HepG2 (cell line): ENCODE results near the gene GPR62. TPM values are rescaled to one million over a fixed set of nuclear protein-coding genes. Genes with fewer than 3 reads are reported as not detected.

ENCODE experiments used
- AKAP8 ChIP-seq: sonication (generic); formaldehyde crosslinking; IDR thresholded peaks from 2 replicates; pipeline ENCODE4 v1.5.1; 2020; ENCODE audit warnings: mild to moderate bottlenecking, missing genetic modification reagents
- CEBPB ChIP-seq: IDR thresholded peaks from 2 replicates; pipeline ENCODE4 v1.6.1; 2011; ENCODE audit warnings: low read depth, low read length, improper control_type of control experiment, borderline replicate concordance
- HIVEP1 ChIP-seq: sonication (generic); formaldehyde crosslinking; IDR thresholded peaks from 2 replicates; pipeline ENCODE4 v1.4.0; 2020; ENCODE audit warnings: mild to moderate bottlenecking, missing genetic modification reagents
- RELA ChIP-seq: sonication (generic); formaldehyde crosslinking; IDR thresholded peaks from 2 replicates; pipeline ENCODE4 v1.4.0; 2020; ENCODE audit warnings: missing genetic modification reagents
- U2AF1 ChIP-seq: fragments of 200-400 bp; formaldehyde crosslinking; optimal IDR thresholded peaks from 2 replicates; pipeline ENCODE3; 2017; ENCODE audit warnings: mild to moderate bottlenecking, low read depth, low read length
- ZFP41 ChIP-seq: sonication (generic); formaldehyde crosslinking; IDR thresholded peaks from 2 replicates; pipeline ENCODE4 v1.4.0; 2020; ENCODE audit warnings: mild to moderate bottlenecking, missing genetic modification reagents, borderline replicate concordance
- ZFP62 ChIP-seq: sonication (generic); formaldehyde crosslinking; IDR thresholded peaks from 2 replicates; pipeline ENCODE4 v1.4.0; 2020; ENCODE audit warnings: missing genetic modification reagents
- polyA plus RNA-seq, 8 experiments: library from polyadenylated mRNA; depleted of rRNA in 3 of 8; stranded (reverse) in 7 of 8; unstranded in 1 of 8; fragments of >200 nt; fragmentation: Illumina TruSeq in 4 of 8; extraction: Trizol in 4 of 8; gene quantifications; 2 replicates each; pipeline versions ENCODE4 v1.2.1 to v1.2.3, GENCODE V29; 2011 to 2016; ENCODE audit warnings: low read depth in 4 of 8, missing spikeins in 1 of 8, mixed read lengths in 1 of 8; ENCODE audit not compliant: insufficient read depth in 1 of 8
- total RNA-seq, 5 experiments: library from RNA; depleted of rRNA; stranded (reverse); fragments of >200 nt; fragmentation: Illumina TruSeq; extraction: Trizol; gene quantifications; 2 replicates each; pipeline ENCODE4 v1.2.3, GENCODE V29; 2016; ENCODE audit warnings: low read depth in 1 of 5
- TF ChIP-seq, protein P1 (sequence below): sonication (generic); formaldehyde crosslinking; IDR thresholded peaks from 2 replicates; pipeline ENCODE4 v1.4.0; 2020; ENCODE audit warnings: mild to moderate bottlenecking, missing genetic modification reagents
- TF ChIP-seq, protein P2 (sequence below): sonication (generic); formaldehyde crosslinking; conservative IDR thresholded peaks from 2 replicates; pipeline ENCODE4 v1.4.0; 2020; ENCODE audit warnings: missing genetic modification reagents
- TF ChIP-seq, protein P3 (sequence below): sonication (generic); formaldehyde crosslinking; IDR thresholded peaks from 2 replicates; pipeline ENCODE4 v1.4.0; 2020; ENCODE audit warnings: missing genetic modification reagents, borderline replicate concordance
- TF ChIP-seq, protein P4 (sequence below): sonication (generic); formaldehyde crosslinking; IDR thresholded peaks from 2 replicates; pipeline ENCODE4 v1.5.0; 2020; ENCODE audit warnings: missing genetic modification reagents
- TF ChIP-seq, protein P5 (sequence below): sonication (generic); formaldehyde crosslinking; IDR thresholded peaks from 2 replicates; pipeline ENCODE4 v1.4.0; 2020; ENCODE audit warnings: missing genetic modification reagents
- TF ChIP-seq, protein P6 (sequence below): sonication (generic); formaldehyde crosslinking; IDR thresholded peaks from 2 replicates; pipeline ENCODE4 v1.8.0; 2022; ENCODE audit warnings: mild to moderate bottlenecking, missing genetic modification reagents; ENCODE audit not compliant: insufficient replicate concordance

The GPR62 gene
- total and polyA plus RNA-seq, 2 of the 13 experiments (the other 11 are each of a cell fraction or from before 2014, with no cell fraction given) = not detected

DNA sequence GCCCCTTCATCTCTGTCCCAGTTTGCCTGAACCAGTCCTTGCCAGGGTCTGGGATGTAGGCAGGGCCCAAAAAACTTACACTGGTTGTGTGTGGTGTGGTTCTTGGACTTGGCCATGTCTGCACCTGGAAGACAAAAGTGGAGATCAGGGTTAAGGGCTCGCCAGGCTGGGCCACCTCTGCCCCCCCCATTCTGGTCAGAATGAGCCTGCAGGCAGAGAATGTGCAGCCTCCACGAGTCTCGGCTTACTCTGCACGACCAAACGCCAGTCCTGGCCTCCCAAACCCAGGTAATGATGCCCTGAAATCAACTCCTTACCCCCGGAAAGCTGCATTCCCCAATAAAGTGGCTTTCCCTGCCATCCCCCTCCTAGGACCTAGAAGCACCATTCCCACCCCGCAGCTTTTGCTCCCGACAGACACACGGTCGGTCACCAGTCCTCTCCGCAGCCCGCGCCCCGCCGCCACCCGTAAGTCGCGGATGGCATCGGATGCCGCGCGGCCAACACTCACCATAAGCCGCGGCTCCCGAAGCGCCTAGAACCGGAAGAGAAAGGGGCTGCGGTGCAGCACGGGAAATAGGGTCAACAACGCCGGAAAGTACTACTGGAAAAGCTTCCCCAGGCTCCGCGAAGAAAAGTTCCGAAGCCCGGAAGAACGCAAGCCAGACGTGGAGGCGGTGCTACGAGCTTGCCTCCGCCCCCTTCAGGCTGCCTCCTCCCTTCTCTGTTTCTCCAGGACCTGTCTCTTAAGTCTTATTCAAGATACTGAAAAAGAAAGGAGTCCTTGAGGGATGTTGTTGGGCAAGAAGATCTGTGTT is 40.4 kb downstream of the GPR62 start, which contains the start of gene RPL29 (continued):
- TF ChIP-seq, protein P1, sequence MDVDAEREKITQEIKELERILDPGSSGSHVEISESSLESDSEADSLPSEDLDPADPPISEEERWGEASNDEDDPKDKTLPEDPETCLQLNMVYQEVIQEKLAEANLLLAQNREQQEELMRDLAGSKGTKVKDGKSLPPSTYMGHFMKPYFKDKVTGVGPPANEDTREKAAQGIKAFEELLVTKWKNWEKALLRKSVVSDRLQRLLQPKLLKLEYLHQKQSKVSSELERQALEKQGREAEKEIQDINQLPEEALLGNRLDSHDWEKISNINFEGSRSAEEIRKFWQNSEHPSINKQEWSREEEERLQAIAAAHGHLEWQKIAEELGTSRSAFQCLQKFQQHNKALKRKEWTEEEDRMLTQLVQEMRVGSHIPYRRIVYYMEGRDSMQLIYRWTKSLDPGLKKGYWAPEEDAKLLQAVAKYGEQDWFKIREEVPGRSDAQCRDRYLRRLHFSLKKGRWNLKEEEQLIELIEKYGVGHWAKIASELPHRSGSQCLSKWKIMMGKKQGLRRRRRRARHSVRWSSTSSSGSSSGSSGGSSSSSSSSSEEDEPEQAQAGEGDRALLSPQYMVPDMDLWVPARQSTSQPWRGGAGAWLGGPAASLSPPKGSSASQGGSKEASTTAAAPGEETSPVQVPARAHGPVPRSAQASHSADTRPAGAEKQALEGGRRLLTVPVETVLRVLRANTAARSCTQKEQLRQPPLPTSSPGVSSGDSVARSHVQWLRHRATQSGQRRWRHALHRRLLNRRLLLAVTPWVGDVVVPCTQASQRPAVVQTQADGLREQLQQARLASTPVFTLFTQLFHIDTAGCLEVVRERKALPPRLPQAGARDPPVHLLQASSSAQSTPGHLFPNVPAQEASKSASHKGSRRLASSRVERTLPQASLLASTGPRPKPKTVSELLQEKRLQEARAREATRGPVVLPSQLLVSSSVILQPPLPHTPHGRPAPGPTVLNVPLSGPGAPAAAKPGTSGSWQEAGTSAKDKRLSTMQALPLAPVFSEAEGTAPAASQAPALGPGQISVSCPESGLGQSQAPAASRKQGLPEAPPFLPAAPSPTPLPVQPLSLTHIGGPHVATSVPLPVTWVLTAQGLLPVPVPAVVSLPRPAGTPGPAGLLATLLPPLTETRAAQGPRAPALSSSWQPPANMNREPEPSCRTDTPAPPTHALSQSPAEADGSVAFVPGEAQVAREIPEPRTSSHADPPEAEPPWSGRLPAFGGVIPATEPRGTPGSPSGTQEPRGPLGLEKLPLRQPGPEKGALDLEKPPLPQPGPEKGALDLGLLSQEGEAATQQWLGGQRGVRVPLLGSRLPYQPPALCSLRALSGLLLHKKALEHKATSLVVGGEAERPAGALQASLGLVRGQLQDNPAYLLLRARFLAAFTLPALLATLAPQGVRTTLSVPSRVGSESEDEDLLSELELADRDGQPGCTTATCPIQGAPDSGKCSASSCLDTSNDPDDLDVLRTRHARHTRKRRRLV (CRISPR knock-in tag) = peak; percentile 46; the same call in 1 of the 2 replicates
- TF ChIP-seq ZFP62 (CRISPR knock-in tag) = no peak
- TF ChIP-seq HIVEP1 (CRISPR knock-in tag) = peak; percentile 68; the same call in 1 of the 2 replicates
- no peak for TF ChIP-seq CEBPB
- TF ChIP-seq, protein P2, sequence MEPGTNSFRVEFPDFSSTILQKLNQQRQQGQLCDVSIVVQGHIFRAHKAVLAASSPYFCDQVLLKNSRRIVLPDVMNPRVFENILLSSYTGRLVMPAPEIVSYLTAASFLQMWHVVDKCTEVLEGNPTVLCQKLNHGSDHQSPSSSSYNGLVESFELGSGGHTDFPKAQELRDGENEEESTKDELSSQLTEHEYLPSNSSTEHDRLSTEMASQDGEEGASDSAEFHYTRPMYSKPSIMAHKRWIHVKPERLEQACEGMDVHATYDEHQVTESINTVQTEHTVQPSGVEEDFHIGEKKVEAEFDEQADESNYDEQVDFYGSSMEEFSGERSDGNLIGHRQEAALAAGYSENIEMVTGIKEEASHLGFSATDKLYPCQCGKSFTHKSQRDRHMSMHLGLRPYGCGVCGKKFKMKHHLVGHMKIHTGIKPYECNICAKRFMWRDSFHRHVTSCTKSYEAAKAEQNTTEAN (CRISPR knock-in tag) = peak; percentile 42; the same call in 1 of the 2 replicates
- TF ChIP-seq, protein P3, sequence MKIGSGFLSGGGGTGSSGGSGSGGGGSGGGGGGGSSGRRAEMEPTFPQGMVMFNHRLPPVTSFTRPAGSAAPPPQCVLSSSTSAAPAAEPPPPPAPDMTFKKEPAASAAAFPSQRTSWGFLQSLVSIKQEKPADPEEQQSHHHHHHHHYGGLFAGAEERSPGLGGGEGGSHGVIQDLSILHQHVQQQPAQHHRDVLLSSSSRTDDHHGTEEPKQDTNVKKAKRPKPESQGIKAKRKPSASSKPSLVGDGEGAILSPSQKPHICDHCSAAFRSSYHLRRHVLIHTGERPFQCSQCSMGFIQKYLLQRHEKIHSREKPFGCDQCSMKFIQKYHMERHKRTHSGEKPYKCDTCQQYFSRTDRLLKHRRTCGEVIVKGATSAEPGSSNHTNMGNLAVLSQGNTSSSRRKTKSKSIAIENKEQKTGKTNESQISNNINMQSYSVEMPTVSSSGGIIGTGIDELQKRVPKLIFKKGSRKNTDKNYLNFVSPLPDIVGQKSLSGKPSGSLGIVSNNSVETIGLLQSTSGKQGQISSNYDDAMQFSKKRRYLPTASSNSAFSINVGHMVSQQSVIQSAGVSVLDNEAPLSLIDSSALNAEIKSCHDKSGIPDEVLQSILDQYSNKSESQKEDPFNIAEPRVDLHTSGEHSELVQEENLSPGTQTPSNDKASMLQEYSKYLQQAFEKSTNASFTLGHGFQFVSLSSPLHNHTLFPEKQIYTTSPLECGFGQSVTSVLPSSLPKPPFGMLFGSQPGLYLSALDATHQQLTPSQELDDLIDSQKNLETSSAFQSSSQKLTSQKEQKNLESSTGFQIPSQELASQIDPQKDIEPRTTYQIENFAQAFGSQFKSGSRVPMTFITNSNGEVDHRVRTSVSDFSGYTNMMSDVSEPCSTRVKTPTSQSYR (CRISPR knock-in tag) = peak; percentile 52; the same call in 1 of the 2 replicates
- TF ChIP-seq, protein P4, sequence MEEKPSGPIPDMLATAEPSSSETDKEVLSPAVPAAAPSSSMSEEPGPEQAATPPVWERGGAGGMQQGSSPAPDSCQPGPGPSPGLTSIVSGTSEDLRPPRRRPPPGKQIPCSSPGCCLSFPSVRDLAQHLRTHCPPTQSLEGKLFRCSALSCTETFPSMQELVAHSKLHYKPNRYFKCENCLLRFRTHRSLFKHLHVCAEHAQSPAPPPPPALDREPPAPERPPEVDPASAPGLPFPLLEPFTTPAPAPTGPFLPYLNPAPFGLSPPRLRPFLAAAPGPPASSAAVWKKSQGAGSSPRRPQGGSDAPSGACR (CRISPR knock-in tag) = peak; percentile 94
- peak; percentile 43; the same call in 1 of the 2 replicates for TF ChIP-seq AKAP8 (CRISPR knock-in tag)
- TF ChIP-seq, protein P5, sequence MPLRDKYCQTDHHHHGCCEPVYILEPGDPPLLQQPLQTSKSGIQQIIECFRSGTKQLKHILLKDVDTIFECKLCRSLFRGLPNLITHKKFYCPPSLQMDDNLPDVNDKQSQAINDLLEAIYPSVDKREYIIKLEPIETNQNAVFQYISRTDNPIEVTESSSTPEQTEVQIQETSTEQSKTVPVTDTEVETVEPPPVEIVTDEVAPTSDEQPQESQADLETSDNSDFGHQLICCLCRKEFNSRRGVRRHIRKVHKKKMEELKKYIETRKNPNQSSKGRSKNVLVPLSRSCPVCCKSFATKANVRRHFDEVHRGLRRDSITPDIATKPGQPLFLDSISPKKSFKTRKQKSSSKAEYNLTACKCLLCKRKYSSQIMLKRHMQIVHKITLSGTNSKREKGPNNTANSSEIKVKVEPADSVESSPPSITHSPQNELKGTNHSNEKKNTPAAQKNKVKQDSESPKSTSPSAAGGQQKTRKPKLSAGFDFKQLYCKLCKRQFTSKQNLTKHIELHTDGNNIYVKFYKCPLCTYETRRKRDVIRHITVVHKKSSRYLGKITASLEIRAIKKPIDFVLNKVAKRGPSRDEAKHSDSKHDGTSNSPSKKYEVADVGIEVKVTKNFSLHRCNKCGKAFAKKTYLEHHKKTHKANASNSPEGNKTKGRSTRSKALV (CRISPR knock-in tag) = no peak; the same call in 1 of the 2 replicates
- TF ChIP-seq ZFP41 (CRISPR knock-in tag) = 0 out of 2 replicates have a peak, but pooled peaks have one; percentile 8
- TF ChIP-seq, protein P6, sequence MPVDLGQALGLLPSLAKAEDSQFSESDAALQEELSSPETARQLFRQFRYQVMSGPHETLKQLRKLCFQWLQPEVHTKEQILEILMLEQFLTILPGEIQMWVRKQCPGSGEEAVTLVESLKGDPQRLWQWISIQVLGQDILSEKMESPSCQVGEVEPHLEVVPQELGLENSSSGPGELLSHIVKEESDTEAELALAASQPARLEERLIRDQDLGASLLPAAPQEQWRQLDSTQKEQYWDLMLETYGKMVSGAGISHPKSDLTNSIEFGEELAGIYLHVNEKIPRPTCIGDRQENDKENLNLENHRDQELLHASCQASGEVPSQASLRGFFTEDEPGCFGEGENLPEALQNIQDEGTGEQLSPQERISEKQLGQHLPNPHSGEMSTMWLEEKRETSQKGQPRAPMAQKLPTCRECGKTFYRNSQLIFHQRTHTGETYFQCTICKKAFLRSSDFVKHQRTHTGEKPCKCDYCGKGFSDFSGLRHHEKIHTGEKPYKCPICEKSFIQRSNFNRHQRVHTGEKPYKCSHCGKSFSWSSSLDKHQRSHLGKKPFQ (CRISPR knock-in tag) = peak; percentile 83
- TF ChIP-seq U2AF1 = peak; percentile 78
- TF ChIP-seq RELA (CRISPR knock-in tag) = no peak
